ENCODE results near the gene HES3. TPM values are rescaled to one million over a fixed set of nuclear protein-coding genes. Genes with fewer than 3 reads are reported as not detected.

HES3 gene
- total RNA-seq, 1 donor from 2014 or later: not detected

- H3K9me3 Mint-ChIP-seq (ENCODE audit: low read depth): no peaks in the 10 kb centered on the region
- H3K27ac Mint-ChIP-seq (ENCODE audit: unreplicated experiment): peak overlapping the region; percentile 49
- no peak for DNase-seq (ENCODE audit: low spot score)
- H3K27me3 Mint-ChIP-seq (ENCODE audit: low read depth): no peaks in the 10 kb centered on the region
- peak overlapping the region; percentile 70 for H3K4me3 Mint-ChIP-seq (ENCODE audit: unreplicated experiment)
- no peaks in the 10 kb centered on the region for H3K36me3 Mint-ChIP-seq (ENCODE audit: low read depth)
- H3K4me1 Mint-ChIP-seq (ENCODE audit: low read depth): peaks cover 26% of the 10 kb centered on the region
- TF ChIP-seq, protein P1, sequence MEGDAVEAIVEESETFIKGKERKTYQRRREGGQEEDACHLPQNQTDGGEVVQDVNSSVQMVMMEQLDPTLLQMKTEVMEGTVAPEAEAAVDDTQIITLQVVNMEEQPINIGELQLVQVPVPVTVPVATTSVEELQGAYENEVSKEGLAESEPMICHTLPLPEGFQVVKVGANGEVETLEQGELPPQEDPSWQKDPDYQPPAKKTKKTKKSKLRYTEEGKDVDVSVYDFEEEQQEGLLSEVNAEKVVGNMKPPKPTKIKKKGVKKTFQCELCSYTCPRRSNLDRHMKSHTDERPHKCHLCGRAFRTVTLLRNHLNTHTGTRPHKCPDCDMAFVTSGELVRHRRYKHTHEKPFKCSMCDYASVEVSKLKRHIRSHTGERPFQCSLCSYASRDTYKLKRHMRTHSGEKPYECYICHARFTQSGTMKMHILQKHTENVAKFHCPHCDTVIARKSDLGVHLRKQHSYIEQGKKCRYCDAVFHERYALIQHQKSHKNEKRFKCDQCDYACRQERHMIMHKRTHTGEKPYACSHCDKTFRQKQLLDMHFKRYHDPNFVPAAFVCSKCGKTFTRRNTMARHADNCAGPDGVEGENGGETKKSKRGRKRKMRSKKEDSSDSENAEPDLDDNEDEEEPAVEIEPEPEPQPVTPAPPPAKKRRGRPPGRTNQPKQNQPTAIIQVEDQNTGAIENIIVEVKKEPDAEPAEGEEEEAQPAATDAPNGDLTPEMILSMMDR (IDR thresholded peaks at IDR 0.05): no peak
Observed at GRCh38 chr1:6207921-6208320, 36.1 kb upstream of the HES3 start.

- peak overlapping the region; percentile 70 for H3K4me3 Mint-ChIP-seq (ENCODE audit: unreplicated experiment)
Observed at GRCh38 chr1:6208723-6209660, 35.0 kb upstream of the HES3 start.

DNA sequence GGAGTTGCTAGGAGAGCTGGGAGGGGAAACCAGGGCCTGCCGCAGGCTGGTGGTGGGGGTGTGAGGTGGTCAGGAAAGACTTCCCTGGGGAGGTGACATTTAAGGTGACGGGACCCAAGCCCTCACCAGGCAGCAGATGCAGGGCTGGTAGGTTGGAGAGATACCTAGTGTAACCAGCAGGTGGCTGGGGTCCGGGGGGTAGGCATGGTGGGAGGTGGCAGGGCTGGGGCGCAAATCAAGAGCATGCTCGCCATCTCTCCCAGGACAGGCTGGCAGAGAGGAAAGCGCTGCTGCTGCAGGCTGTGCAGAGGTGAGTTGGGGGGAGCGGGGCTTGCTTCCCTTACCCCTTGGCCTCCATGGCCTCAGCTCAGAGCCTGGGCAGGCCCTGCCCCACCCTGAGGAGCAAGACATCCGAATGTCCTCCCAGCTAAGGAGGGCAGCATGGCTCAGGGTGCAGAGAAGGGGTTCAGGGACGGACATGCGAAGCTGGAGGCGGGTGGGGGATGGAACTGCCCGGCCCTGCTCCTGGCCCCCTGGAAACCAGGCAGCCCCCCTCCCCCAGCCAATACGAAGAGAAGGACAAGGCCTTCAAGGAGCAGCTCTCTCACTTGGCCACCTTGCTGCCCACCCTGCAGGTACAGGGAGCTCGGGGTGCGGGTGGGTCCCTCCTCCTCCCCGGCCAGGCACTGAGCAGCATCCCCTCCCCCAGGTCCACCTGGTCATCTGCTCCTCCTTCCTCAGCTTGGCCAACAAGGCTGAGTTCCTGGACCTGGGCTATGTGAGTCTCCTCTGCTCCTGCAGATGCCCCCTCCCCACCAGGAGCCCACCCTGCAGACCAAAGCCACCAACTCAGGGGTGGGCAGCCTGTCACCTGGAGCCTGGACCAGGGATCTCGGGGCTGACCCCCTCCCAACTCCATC, 34.1 kb upstream of the HES3 start:
- Mint-ChIP-seq H3K27ac (ENCODE audit: unreplicated experiment) (no peak overlapping the region), H3K9me3 (ENCODE audit: low read depth) (no peaks in the 10 kb centered on the region), H3K4me1 (ENCODE audit: low read depth) (peaks cover 26% of the 10 kb centered on the region), H3K4me3 (ENCODE audit: unreplicated experiment) (peak overlapping the region; percentile 70), H3K27me3 (ENCODE audit: low read depth) (no peaks in the 10 kb centered on the region), H3K36me3 (ENCODE audit: low read depth) (peaks cover 4% of the 10 kb centered on the region)
- TF ChIP-seq, protein P1 (IDR thresholded peaks at IDR 0.05): no peak
- no peak for DNase-seq (ENCODE audit: low spot score)

More at GRCh38 chr1:6208723-6209660, 35.0 kb upstream of the HES3 start:
- Mint-ChIP-seq H3K4me1 (ENCODE audit: low read depth) (peaks cover 26% of the 10 kb centered on the region), H3K9me3 (ENCODE audit: low read depth) (no peaks in the 10 kb centered on the region), H3K27ac (ENCODE audit: unreplicated experiment) (no peak overlapping the region), H3K27me3 (ENCODE audit: low read depth) (no peaks in the 10 kb centered on the region), H3K36me3 (ENCODE audit: low read depth) (peaks cover 3% of the 10 kb centered on the region)
- DNase-seq (ENCODE audit: low spot score): no peak
- TF ChIP-seq, protein P1 (IDR thresholded peaks at IDR 0.05): peak; percentile 76

DNA sequence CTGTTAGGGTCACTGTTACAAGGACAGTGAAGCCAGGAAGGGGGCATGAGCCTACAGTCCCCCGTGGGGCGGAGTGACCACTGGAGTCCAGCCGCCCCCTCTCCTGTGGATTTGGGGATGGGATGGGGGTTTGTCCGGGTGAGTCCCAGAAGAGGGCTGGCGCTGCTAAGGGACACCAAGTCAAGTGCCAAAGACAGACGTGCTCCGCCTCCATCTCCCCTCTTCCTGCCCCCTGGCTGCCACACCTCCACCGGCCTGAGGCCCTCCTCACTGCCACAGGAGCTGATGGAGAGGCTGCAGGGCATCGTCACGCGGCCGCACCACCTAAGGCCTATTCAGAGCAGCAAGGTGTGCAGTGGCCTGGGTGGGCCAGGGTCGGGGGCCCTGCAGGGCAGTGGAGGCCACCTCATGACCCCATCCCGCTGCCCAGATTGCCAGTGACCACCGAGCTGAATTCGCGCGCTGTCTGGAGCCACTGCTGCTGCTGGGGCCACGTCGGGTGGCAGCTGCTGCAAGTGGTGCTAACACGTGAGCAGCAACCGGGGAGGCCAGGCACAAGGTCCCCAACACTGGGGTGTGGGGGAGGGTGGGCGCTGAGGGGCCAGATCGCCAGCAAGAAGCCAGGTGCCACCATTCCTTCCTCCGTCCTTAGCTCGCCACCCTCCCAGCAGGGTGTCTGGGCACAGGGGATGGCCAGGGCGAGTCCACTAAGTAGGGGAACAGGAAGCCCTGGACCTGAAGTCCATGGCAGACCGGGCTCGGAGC, 33.2 kb upstream of the HES3 start:
- Mint-ChIP-seq H3K27ac (ENCODE audit: unreplicated experiment) (no peak overlapping the region), H3K36me3 (ENCODE audit: low read depth) (peaks cover 8% of the 10 kb centered on the region), H3K4me1 (ENCODE audit: low read depth) (peaks cover 23% of the 10 kb centered on the region), H3K27me3 (ENCODE audit: low read depth) (no peaks in the 10 kb centered on the region), H3K4me3 (ENCODE audit: unreplicated experiment) (no peak overlapping the region), H3K9me3 (ENCODE audit: low read depth) (no peaks in the 10 kb centered on the region)
- no peak for DNase-seq (ENCODE audit: low spot score)
- TF ChIP-seq, protein P1 (IDR thresholded peaks at IDR 0.05): no peak
